HG03139 (cell line): ENCODE results near the gene LPAR1.

Experiments
- ATAC-seq: cut with Tn5 transposase; IDR thresholded peaks from one replicate; pipeline ENCODE4 v1.9.1; 2021; ENCODE audit not compliant: unreplicated experiment

The LPAR1 gene

DNA sequence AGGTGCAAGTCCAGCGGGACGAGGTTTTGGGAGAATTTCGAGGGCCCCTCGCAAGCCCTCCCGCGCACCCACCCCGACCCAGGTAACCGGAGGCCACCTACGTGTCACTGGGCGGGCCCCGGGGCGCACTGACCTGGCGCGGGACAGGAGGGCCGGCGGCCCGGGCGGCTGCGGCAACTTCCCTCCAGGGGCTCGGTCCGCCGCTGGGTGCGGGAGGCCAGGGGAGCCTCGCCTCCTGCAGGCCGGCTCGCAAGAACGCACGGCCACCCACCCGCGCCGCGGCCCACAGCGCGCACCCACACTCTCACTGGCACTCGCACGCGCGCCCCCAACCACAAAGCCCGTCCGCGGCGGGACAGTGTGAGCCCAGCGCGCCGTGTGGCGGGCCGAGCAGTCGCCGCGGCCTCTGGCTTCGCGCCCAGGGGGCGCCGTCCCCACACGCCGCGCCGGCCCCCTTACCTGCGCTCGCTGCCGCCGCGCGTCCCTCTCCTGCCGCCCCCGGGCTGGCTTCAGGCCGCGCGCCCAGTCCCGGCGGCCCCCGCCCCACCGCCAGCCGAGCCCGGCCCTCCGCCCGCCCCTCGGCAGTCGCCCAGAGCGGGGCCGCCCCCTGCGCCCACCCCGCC, 451 bp downstream of the LPAR1 start:
- peak; percentile 53 for ATAC-seq

DNA sequence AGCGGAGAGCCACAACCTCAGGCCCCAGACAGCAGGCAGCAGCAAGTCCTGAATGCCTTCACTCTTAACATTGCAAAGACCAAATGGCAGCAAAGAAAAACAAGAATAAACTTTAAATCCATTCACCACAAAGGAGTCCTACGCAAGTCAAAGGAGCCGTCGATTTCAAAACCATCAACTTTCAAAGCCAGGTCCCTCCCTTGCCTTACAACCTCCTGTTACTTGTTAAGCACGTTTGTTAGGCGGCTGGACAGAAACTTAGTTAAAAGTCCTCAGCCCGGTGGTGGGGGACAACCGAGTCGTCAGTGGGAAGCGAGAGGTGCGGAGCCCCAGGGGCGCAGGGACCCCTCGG, 938 bp downstream of the LPAR1 start:
- no peak for ATAC-seq

DNA sequence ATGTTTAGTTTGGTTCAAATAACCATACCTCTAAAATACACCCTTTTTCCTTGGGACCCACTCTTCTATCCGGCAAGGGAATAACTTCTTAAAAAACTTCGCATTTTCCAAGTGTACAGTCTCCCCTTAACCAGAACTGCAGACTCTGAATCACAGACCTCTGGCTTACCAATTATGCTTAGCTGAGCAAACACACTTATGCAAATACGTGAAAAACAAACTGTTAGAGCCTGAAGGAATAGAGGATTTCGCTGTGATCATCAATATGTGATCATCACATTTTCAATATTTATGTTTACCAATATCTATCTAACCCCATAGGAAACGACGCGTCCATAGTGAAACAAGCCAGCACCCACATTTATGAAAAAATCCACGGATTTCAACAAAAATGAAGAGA, 1.3 kb downstream of the LPAR1 start:
- ATAC-seq: no peak

DNA sequence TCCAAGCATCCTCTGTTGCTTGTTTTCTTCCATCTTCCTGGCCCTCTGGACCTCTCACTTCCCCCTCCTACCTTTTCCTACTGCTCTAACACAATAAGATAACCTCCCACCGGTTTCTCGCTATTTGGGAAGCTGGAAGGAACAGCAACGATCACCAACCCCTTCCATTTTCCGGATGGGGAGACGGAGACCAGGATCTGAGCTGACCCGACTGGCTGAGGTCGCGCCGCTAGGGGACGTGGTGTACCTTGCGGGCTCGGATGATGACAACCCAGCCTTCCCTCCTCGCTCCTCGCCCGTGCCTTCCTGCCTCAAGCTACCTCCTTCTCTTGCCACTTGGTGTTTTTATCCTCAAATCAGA, 1.9 kb downstream of the LPAR1 start:
- no peak for ATAC-seq

DNA sequence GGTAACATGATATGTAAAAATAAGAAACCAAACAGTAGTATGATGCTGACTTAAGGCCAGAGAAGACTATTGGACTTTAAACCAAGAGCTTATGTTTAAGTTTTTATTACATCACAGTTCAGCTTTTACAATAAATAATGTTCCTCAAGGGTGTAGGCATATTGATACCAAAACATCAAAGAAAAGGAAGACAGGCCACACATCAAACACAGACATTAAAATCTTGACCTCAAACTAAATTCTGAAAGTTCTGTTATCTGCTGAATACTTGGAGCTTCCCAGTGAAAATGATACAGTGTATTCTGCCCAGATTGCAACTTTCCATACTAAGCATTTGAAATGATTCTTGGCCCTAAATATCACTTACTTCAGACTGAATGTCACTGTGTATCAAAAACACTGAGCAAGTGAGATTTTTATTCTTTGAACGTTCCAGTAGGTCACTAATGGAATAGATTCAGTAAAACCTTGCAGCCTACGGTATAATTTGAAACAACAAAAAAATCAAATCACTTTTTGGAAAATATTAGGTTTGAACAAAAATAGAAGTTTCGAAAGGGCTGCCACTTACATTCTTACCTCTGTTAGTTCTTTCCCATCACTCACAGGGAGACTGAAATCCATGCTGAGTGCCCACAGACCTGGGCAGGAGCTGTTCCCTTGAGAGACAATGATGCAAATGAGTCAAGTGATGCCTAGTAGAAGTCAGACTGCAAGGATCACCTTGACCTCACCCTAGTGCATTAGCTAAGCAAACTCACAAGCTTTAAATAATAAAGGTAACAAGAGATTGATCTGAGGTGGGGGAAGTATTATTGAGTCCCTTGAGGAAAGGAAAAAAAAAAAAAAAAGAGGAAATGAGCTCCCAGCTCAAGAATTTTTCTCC, 2.5 kb downstream of the LPAR1 start:
- no peak for ATAC-seq

DNA sequence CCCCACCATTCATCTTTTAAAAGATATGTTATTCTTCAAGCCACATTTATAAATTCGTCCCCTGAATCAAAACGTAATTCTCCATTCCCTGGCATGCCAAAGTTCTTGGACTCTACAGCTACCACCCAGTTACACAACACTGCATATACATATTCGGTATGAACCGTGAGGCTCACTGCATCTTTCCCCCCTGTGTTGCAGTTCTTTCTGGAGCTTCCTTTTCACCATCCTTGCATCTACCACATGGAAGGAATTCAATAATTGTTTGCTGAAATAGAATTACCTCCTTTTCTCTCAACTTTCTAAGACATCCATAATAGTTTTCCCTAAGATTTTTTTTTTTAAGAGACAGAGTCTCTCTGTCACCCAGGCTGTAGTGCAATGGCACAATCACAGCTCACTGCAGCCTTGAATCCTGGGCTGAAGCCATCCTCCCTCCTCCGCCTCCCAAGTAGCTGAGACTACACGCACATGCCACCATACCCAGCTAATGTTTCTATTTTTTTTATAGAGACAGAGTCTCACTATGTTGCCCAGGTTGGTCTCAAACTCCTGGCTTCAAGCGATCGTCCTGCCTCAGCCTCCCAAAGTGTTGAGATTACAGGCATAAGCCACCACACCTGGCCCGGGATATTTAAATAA, 3.3 kb downstream of the LPAR1 start:
- no peak for ATAC-seq

DNA sequence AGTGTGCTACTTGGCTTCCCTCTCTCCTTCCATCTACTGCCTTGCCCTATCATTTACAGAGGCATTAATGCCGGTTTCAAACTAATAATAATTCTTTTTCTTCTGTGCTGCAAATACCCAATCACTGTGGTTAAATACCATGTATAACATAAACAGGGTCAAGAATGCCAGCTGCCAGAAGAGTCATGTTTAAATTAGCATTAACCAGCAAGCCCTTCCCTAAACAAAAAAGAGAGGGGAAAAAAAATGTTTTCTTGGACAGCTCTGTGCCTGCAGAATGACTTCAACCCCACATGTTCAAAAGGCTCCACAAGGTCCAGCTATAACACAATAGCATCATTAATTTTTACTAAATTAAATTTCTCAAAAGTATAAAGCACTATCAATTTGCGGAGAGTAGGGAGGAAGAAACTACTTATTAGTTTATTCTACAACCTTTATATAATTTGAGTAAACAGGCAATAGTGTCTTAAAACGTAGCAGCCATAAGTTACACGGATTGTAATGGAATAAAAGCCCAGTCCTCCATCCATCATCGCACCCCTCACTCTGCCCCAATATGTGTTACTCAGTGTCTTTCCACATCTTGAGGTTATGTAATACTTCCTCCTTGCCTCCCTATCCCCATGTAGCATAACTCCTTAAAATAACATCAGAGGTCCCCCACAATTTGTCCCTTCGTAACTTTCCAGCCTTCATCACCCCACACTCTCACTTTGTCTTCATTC, 3.9 kb downstream of the LPAR1 start:
- no peak for ATAC-seq

DNA sequence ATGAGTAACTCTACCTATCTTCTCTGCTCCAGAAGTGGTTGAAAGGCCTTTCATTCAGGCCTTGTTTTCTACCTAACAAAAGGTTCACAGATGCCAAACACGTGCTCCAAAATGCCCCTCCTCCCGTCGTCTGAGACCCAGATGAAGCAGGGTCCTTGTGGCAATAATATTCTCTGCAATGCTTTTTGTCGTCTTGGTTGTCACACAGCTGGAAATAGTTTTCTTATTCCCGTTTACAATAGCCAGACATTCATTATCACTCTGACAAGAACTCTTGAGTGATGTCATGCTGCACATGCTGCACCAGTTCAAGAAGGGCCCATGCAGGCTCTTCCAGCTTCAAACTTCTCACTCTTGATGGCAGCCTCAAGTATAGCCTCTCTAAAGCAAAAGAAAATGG, 7.8 kb downstream of the LPAR1 start:
- ATAC-seq: no peak

DNA sequence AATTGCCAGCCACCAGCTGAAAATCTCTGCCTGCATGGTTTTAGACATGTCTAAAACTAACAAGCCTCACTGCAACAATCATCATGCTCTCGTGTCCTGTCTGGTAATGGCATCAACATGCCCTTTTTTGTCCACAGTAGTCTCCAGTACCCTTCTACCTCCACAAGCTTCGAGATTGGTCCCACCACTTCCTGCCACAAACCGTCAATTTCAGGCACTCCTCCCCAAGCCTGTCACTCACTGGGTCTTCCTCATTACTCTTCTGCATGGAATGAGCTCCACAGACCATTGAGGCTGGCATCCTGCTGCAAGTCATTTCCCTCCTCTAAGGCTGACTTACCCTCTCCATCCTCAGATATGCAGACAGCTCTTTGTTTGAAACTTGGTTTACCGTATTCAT, 9.0 kb downstream of the LPAR1 start:
- no peak for ATAC-seq

DNA sequence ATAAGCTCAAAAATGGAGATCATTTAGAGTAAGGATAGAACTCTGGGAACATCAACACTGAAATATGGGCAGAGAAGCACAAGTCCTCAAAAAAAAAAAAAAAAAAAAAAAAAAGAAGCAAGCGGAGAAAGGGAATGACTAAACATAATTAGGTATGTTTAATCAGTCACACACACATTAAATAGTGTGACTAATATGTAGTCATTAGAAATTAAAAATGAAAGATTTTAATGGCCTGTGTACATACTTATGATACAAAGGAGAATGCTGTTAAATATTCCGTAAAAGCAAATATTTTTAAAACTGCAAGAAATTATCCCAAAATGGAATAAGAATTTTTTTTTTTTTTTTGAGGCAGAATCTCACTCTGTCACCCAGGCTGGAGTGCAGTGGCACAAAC, 10.5 kb downstream of the LPAR1 start:
- no peak for ATAC-seq

DNA sequence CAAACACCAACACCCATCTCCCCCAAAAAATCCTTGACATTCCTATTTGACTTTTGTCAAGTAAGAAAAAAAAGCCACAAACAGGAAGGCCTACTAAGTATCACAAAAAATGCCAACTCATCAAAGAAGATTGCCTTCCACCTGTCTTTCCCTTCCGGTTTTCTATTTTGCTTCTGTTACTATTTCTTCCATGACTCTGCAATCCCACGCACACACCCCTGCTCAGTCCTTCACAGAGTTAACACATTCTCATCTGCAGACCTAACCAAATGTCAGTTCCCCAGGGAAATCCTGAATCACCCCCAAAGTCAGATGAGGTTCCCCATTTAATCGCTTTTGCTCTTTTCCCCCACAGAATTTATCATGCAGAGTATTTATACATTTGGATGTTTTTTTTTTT, 15.1 kb downstream of the LPAR1 start:
- ATAC-seq: no peak

DNA sequence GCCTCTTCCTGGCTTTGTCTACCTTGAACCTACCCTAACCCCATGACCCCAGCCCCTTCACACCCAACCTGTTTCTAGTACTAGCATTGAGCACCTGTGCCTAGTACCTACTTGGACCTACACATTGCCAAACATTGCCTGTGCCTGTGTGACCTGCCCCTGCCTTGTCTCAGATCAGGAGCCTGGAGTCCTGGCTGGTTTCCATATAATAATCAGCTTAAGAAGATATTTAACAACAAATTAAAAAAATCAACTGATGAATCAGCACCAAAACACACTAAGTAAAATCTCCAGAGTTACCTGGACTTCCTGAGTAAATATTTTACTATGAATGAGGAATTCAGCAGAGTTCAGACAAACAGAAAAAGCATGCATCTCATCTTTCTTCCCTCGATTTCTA, 17.7 kb downstream of the LPAR1 start:
- no peak for ATAC-seq

DNA sequence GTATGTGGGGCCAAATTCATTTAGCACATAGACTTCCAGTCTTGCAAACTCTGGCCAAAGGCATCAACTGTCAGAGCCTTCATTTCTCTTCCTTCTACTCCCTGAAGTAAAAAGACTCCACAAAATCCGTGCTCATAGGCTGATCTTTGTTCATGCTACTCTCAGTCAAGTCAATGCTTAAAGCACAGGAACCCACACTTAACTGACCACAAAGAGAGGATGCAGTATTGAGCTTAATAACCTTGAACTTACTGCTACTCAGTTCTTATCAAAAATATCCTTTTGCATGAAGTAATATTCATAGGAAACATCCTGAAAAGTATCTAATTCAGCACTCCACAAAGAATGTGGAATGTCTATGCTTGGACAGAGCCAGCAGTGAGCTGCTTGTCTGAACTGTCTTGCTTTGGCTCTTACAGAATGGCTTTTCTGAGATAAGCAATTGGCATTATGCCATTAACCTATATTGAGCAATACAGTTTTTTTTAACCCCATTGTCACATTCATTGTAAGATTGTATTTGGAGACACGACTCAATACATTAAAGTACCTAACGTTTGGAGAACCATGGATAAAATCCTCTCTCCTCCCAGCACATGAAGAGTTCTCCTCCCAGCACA, 21.7 kb downstream of the LPAR1 start:
- no peak for ATAC-seq

DNA sequence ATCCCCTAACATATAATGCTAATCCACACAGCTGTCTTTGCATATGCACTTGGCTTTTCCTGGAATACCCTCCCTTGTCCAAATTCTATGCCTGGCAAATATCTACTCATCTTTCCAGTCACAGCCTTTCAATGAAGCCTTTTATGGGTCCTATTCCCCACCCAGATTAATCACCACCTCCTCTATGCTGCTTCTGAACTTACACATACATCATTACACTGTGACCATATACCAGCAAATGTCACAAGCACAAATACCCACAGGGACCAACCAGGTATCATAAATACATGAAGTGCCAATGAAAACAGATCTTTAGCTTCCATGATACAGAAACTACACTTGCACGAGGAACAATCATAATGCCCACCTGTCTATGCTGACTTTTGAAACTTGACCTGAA, 22.3 kb downstream of the LPAR1 start:
- no peak for ATAC-seq

DNA sequence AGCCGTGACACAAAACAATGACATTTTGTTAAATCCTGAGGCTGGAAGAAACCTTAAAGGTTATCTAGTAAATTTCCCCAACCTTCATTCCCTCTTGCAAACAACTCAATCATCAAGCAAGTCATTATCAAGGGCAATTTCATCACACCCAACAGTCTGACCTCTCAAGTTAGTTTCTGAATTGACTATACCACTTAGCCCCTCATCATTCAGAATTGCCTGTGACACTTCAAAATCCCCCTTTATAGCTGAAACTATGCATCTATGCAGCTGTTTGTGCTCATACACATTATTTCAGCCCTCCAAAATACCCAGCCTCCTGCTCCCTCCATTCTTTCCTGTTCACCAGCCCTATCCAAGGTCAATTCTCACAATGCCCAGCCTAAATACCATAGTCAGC, 24.6 kb downstream of the LPAR1 start:
- ATAC-seq: no peak

DNA sequence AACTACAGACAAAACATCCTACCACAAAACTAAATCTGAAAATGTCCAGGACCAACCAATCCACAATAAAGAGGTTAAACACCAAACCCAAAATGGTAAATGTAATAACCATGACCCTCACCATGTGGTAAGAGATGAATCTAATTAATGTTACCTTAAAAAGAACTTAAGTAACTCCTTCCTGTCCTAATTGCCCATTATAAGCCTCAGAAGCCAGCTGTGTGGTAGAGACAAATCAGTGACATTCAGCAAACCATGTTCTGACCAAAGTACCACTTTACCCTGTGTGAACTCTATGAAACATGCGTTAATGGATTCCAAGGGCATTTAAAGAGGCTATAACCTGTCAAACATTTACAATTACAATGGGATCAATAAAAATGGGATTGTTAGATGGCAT, 25.0 kb downstream of the LPAR1 start:
- ATAC-seq: no peak

DNA sequence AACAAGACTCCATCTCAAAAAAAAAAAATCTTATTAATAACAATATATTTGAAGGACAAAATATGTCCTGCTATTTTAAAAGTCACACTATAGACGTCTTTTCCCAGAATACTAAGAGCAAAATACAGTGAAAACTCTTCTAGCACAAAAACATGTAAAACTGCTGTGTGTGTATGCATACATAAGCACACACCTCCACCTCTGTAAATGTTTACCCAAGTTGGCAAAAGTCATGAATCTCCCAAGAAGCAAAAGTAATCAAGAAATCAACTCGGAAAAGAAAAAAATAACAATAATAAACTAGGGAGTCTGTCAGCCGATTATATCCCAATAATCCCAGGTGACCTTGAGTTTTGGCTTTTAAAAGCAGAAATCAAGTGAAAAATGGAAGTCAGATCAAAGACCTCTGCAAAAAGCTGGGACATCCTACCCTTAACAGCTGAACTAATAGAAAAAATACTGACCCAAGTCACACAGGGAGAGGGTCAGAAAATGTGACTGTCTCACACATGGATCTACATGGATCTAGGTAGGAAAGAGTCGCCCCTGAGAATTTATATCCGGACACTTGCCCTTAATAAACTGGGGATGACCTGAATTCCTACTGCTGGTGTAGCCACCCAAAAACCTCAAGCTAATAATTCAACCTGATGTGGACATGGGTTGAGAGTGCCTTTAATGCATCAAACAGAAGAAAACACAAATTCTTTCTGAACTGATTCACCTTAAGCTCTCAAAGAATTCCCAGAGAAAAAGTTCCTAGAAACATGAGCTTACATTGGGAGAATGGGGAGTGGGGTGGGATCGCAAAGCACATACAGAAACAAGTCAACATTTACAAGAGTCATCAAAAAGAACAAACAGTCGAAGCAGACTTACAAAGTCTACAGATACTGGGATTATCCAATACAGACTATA, 29.9 kb downstream of the LPAR1 start:
- ATAC-seq: no peak

DNA sequence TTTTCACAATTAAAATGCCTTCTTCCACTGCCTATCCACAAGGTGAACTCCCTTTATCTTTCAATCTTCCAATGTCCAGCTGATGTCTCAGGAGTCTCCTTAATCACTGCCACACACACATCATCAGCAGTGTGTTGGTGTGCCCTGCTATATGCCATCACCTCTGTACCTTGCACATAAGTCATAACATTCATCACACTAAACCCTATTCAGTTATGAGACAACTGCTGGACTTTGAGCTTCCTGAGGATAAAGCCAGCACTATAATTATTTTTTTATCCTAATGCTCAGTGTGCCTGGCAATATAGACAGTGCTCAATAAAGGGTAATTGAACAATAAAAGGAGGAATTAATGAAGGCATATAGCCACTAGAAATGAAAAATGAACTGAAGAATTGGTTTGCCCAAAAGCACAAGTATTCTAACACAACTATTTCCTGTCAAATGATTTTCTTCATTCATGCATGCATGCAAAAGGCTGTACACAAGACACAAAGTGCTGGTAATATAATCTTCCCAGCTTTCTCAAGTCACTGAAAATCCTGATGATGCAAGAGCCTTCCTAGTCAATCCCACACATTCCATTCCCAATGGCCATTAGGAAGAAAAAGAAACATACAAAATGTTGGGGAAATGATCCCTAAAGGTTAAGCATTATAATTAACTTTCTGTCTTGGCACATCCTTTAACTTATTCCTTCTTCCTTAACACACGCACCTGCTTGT, 32.4 kb downstream of the LPAR1 start:
- ATAC-seq: no peak

DNA sequence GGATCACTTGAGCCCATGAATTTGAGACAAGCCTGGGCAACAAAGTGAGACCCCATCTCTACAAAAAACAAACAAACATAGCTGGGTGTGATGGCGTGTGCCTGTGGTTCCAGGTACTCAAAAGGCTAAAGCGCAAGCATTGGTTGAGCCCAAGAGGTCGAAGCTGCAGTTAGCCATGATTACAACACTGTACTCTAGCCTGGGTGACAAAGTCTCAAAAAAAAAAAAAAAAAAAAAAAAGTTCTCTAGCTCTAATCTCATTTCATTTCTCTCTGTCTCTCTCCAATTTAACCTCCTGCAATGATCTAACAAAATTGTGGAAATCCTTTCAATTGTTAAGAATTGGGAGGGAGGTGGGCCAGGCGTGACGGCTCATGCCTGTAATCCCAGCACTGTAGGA, 33.3 kb downstream of the LPAR1 start:
- no peak for ATAC-seq

DNA sequence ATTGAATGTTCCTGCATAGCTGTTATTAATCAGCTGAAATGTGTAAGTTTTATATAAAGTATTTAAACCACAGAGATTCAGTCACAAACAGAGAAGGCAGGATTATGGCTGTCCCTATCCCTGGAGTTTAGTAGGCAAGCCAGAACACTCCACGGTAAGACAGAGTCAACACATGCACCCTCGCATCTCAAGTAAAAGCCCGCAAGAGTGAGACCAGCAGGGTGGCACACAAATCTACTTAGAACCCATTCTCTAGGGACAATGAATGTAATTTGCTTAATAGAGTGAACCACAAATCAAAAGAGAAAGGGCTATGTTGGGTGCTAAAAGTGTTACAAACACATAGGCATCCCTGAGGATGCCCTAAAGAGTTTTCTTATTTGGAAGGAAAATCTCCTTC, 35.1 kb downstream of the LPAR1 start:
- no peak for ATAC-seq
